ENCODE results near the gene NUDT3. TPM values are rescaled to one million over a fixed set of nuclear protein-coding genes. Genes with fewer than 3 reads are reported as not detected.

NUDT3 gene
- total and polyA plus RNA-seq, 4 donors = 3.2 to 20.2 (median 9.5) TPM

DNA sequence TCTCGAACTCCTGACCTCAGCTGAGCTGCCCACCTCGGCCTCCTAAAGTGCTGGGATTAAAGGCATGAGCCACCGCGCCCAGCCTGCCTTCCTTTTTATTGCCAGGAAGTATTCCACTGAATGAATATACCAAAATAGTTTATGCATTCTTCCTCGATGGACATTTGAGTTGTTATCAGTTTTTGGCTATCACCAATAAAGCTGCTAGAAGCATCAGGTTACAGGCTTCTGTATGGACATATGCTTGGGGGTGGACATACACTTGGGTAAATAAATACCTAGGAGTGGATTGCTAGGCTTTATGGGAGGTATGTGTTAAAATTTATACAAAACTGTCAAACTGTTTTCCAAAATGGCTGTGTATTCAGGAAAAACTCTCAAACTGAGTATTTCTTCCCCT, 43.4 kb upstream of the NUDT3 start:
- Histone ChIP-seq H3K27me3 (ENCODE audit: control insufficient read depth in 4 of 4, insufficient read depth in 4 of 4, low read length in 3 of 4) (no peaks in the 10 kb centered on the region), H3K4me3 (ENCODE audit: low read depth in 1 of 3, low read length in 3 of 3) (no peak overlapping the region), H3K9ac (ENCODE audit: low read depth in 1 of 2, low read length in 2 of 2) (no peak overlapping the region), H3K4me1 (ENCODE audit: control insufficient read depth in 4 of 4, insufficient read depth in 4 of 4, low read length in 3 of 4) (no peaks in the 10 kb centered on the region), H3K27ac (ENCODE audit: low read depth in 1 of 2, low read length in 2 of 2) (no peak overlapping the region), H3K36me3 (ENCODE audit: control insufficient read depth in 4 of 4, insufficient read depth in 3 of 4, low read depth in 1 of 4, low read length in 3 of 4) (no peaks in the 10 kb centered on the region), H3K9me3 (ENCODE audit: control insufficient read depth in 4 of 4, low read length in 3 of 4) (no peaks in the 10 kb centered on the region)
- TF ChIP-seq TAF1 (conservative IDR thresholded peaks at IDR 0.05) (no peak), FOXA2 (IDR thresholded peaks at IDR 0.05) (no peak), ZBTB33 (IDR thresholded peaks at IDR 0.05) (no peak), EGR1 (IDR thresholded peaks at IDR 0.05; ENCODE audit: low read depth in 2 of 2) (no peak), RXRA (IDR thresholded peaks at IDR 0.05) (no peak), HNF4G (IDR thresholded peaks at IDR 0.05) (no peak), ATF3 (IDR thresholded peaks at IDR 0.05) (no peak), SP1 (IDR thresholded peaks at IDR 0.05) (no peak), JUND (IDR thresholded peaks at IDR 0.05) (no peak), YY1 (IDR thresholded peaks at IDR 0.05) (no peak), RAD21 (IDR thresholded peaks at IDR 0.05) (no peak), REST (IDR thresholded peaks at IDR 0.05) (no peak), GABPA (IDR thresholded peaks at IDR 0.05 in 1 of 2, conservative IDR thresholded peaks at IDR 0.05 in 1 of 2) (no peak), CTCF (IDR thresholded peaks at IDR 0.05; ENCODE audit: low read depth, low read length, missing input control) (no peak), HNF4A (conservative IDR thresholded peaks at IDR 0.05) (no peak), FOXA1 (IDR thresholded peaks at IDR 0.05) (no peak), NR2F2 (IDR thresholded peaks at IDR 0.05) (no peak), MAX (IDR thresholded peaks at IDR 0.05) (no peak)
- WGBS = 75% methylated on average over 5 of the region's 5 CpGs
- no peak for DNase-seq (ENCODE audit: low spot score)
